WI38 (cell line): ENCODE measurements around the gene ZMIZ1.

ENCODE experiments used
- H3K4me3 ChIP-seq: 2 replicates; pipeline ENCODE4 v1.5.1; 2011; ENCODE audit warnings: low read depth, mild to moderate bottlenecking, control low read depth, low read length
- TF ChIP-seq, protein P1 (sequence below): IDR thresholded peaks from 2 replicates; pipeline ENCODE4 v1.5.1; 2012; ENCODE audit warnings: low read depth, mild to moderate bottlenecking, control low read depth, low read length

ZMIZ1 gene

GRCh38 chr10:79358811-79359210, 290.0 kb downstream of the ZMIZ1 start:
- TF ChIP-seq, protein P1, sequence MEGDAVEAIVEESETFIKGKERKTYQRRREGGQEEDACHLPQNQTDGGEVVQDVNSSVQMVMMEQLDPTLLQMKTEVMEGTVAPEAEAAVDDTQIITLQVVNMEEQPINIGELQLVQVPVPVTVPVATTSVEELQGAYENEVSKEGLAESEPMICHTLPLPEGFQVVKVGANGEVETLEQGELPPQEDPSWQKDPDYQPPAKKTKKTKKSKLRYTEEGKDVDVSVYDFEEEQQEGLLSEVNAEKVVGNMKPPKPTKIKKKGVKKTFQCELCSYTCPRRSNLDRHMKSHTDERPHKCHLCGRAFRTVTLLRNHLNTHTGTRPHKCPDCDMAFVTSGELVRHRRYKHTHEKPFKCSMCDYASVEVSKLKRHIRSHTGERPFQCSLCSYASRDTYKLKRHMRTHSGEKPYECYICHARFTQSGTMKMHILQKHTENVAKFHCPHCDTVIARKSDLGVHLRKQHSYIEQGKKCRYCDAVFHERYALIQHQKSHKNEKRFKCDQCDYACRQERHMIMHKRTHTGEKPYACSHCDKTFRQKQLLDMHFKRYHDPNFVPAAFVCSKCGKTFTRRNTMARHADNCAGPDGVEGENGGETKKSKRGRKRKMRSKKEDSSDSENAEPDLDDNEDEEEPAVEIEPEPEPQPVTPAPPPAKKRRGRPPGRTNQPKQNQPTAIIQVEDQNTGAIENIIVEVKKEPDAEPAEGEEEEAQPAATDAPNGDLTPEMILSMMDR = no peak
- H3K4me3 ChIP-seq = no peak overlapping the region

DNA sequence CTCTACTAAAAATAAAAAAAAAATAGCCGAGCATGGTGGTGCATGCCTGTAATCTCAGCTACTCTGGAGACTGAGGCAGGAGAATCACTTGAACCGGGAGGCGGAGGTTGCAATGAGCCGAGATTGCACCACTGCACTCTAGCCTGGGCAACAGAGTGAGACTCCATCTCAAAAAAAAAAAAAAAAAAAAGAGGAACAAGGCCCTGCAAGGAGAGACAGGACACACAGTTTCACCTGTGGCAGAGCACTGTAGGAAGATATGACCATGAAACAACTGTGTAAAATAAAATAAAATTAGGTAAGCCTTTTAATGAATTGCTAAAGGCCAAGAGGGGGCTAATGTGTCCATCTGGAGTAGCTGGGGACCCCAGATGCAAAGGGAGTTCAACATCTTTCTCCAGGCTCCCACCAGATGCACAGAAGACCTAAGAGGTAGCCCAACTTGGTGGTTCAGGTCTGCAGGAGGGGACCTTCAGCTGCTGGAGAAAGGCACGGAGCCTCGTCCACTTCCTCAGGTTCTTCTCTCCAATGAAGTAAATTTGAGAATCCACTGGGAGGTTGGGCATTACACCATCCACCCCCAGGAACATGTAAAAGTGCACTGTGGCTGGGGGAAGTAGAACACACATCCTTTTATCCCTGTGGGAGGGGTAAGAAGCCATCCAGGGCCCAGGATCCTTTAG, 291.2 kb downstream of the ZMIZ1 start:
- TF ChIP-seq, protein P1 = no peak
- no peak overlapping the region for H3K4me3 ChIP-seq

GRCh38 chr10:79360499-79361342, 292.0 kb downstream of the ZMIZ1 start:
- TF ChIP-seq, protein P1 = no peak
- no peak overlapping the region for H3K4me3 ChIP-seq

DNA sequence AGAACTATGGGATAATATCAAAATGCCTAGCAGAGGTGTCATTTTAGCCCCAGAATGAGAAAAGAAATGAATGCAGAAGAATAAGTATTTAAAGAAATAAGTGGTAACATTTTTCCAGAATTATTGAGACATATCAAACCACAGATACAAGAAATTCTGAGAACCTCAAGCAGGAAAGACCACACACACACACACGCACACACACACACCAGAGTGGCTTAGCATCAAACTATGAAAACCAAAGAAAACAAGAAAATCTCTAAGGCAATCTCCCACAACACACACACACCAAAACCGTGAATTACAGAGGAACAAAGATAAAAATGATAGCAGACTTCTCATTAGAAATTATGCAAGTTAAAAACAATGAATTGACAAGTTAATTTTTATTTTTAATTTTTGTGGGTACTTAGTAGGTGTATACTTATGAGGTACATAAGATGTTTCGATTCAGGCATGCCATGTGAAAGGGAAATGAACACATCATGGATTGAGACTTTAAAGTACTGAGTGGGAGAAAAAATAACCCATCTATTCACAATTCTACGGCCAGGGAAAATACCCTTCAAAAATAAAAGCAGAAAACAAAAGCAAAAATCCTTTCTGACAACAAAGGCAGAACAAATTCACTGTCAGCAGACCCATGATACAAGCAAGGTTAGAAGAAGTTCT, 293.1 kb downstream of the ZMIZ1 start:
- no peak overlapping the region for H3K4me3 ChIP-seq
- TF ChIP-seq, protein P1 = no peak
